ENCODE results near the gene TAPBPL.
"Not testable (repeated sequence)": the region's sequence is repeated elsewhere in the genome, so short reads cannot be mapped to it uniquely, and the experiment has no call there.

Gene TAPBPL

DNA sequence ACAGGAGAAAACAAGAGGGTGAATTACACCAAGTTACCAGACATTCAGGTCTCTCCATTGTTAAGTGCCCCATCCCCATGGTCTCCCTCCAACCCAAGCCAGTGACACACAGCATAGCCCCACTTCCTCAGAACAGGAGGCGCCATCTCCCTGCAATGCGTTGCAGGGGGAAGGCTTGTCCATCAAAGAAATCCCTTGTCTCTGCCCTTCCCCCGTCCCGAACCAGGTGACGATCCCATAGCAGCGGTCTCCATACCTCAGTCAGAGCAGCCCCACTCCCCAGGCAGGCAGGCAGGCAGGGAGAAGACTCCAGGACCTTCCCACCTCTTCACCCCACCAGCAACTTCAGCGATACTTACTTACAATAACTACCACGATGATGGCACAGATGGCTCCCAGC lies 12.7 kb downstream of the TAPBPL start:
- Mint-ChIP-seq H3K27me3 (no peaks in the 10 kb centered on the region), H3K36me3 (ENCODE audit: low read depth) (peaks cover 95% of the 10 kb centered on the region), H3K9me3 (no peaks in the 10 kb centered on the region), H3K4me3 (peak overlapping the region; percentile 83), H3K27ac (peak overlapping the region; percentile 100), H3K4me1 (peaks cover 96% of the 10 kb centered on the region)
- ATAC-seq (no peak), DNase-seq (no peak)

GRCh38 chr12:6465467-6466183 lies 13.8 kb downstream of the TAPBPL start:
- H3K4me1 Mint-ChIP-seq = peaks cover 91% of the 10 kb centered on the region
- H3K36me3 Mint-ChIP-seq (ENCODE audit: low read depth) = peaks cover 89% of the 10 kb centered on the region
- peak overlapping the region; percentile 93 for H3K4me3 Mint-ChIP-seq
- H3K27me3 Mint-ChIP-seq = no peaks in the 10 kb centered on the region
- H3K9me3 Mint-ChIP-seq = no peaks in the 10 kb centered on the region
- ATAC-seq (no peak), DNase-seq (peak; percentile 41)
- H3K27ac Mint-ChIP-seq = peak overlapping the region; percentile 90

DNA sequence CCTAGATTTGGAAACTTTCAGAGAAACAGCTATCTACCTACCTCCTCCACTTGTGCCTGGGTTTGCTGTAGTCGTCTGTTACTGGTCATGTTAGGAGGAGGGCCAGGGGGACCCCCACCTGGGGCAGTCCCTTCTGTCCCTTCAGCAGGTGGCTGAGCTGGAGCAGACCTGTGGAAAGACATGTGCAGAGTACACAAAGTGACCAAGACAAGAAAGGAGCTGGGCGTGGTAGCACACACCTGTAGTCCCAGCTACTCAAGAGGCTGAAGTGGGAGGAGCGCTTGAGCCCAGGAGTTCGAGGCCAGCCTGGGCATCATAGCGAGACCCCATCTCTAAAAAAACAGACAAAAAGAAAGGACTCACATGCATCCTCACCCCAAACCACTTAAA lies 14.3 kb downstream of the TAPBPL start:
- peak overlapping the region; percentile 93 for H3K4me3 Mint-ChIP-seq
- H3K36me3 Mint-ChIP-seq (ENCODE audit: low read depth) = peaks cover 83% of the 10 kb centered on the region
- H3K9me3 Mint-ChIP-seq = no peaks in the 10 kb centered on the region
- peaks cover 90% of the 10 kb centered on the region for H3K4me1 Mint-ChIP-seq
- ATAC-seq (no peak), DNase-seq (no peak)
- peak overlapping the region; percentile 90 for H3K27ac Mint-ChIP-seq
- H3K27me3 Mint-ChIP-seq = no peaks in the 10 kb centered on the region

DNA sequence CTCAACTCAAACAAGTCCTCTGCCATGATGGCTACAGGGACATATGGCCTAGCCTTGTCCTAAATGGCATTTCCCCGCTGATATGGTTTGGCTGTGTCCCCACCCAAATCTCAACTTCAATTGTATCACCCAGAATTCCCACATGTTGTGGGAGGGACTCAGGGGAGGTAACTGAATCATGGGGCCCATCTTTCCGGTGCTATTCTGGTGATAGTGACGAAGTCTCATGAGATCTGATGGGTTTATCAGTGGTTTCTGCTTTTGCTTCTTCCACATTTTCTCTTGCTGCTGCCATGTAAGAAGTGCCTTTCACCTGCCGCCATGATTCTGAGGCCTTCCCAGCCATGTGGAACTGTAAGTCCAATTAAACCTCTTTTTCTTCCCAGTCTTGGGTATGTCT lies 14.9 kb downstream of the TAPBPL start:
- not testable (repeated sequence) for DNase-seq, ATAC-seq, H3K9me3 Mint-ChIP-seq, H3K27me3 Mint-ChIP-seq
- Mint-ChIP-seq H3K4me1 (peaks cover 89% of the 10 kb centered on the region), H3K36me3 (ENCODE audit: low read depth) (peaks cover 79% of the 10 kb centered on the region), H3K4me3 (peak overlapping the region; percentile 93), H3K27ac (peak overlapping the region; percentile 90)

DNA sequence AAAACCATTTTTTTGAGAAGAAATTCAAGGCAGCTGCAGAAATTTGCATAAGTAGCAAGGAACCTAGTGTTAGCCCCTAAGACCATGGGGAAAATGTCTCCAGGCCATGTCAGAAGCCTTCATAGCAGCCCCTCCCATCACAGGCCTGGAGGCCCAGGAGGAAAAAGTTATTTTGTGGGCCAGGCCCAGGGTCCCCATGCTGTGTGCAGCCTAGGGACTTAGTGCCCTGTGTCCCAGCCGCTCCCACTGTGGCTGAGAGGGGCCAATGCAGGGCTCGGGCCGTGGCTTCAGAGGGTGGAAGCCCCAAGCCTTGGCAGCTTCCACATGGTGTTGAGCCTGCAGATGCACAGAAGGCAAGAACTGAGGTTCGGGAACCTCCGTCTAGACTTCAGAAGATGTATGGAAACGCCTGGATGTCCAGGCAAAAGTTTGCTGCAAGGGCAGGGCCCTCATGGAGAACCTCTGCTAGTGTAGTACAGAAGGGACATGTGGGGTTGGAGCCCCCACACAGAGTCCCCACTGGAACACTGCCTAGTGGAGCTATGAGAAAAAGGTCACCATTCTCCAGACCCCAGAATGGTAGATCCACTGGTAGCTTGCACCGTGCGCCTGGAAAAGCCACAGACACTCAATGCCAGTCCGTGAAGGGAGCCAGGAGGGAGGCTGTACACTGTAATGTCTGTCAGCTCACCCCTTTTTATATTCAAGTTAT lies 15.9 kb downstream of the TAPBPL start:
- H3K27ac Mint-ChIP-seq = peak overlapping the region; percentile 90

GRCh38 chr12:6468283-6468575 lies 16.4 kb downstream of the TAPBPL start:
- H3K4me1 Mint-ChIP-seq = peaks cover 80% of the 10 kb centered on the region
- ATAC-seq (no peak), DNase-seq (no peak)
- peak overlapping the region; percentile 93 for H3K4me3 Mint-ChIP-seq
- no peaks in the 10 kb centered on the region for H3K9me3 Mint-ChIP-seq
- peak overlapping the region; percentile 90 for H3K27ac Mint-ChIP-seq
- peaks cover 64% of the 10 kb centered on the region for H3K36me3 Mint-ChIP-seq (ENCODE audit: low read depth)
- H3K27me3 Mint-ChIP-seq = no peaks in the 10 kb centered on the region

More for the DNA sequence above, 15.9 kb downstream of the TAPBPL start:
- not testable (repeated sequence) for H3K27me3 Mint-ChIP-seq, H3K9me3 Mint-ChIP-seq, ATAC-seq, DNase-seq
- H3K36me3 Mint-ChIP-seq (ENCODE audit: low read depth) = peaks cover 69% of the 10 kb centered on the region
- H3K4me1 Mint-ChIP-seq = peaks cover 85% of the 10 kb centered on the region
- H3K4me3 Mint-ChIP-seq = peak overlapping the region; percentile 93

- DNase-seq (no peak), ATAC-seq (no peak)
- Mint-ChIP-seq H3K4me3 (peak overlapping the region; percentile 93), H3K27me3 (no peaks in the 10 kb centered on the region), H3K27ac (peak overlapping the region; percentile 90), H3K36me3 (ENCODE audit: low read depth) (peaks cover 56% of the 10 kb centered on the region), H3K9me3 (no peaks in the 10 kb centered on the region), H3K4me1 (peaks cover 72% of the 10 kb centered on the region)
Measured at GRCh38 chr12:6469092-6469491, 17.2 kb downstream of the TAPBPL start.

GRCh38 chr12:6469609-6470374 lies 17.9 kb downstream of the TAPBPL start:
- H3K27me3 Mint-ChIP-seq = no peaks in the 10 kb centered on the region
- ATAC-seq = no peak
- DNase-seq = no peak
- H3K4me3 Mint-ChIP-seq = peak overlapping the region; percentile 93
- H3K4me1 Mint-ChIP-seq = peaks cover 65% of the 10 kb centered on the region
- H3K9me3 Mint-ChIP-seq = no peaks in the 10 kb centered on the region
- peak overlapping the region; percentile 90 for H3K27ac Mint-ChIP-seq
- H3K36me3 Mint-ChIP-seq (ENCODE audit: low read depth) = peaks cover 49% of the 10 kb centered on the region

- ATAC-seq (peak; percentile 95), DNase-seq (peak; percentile 98)
- Mint-ChIP-seq H3K4me3 (peak within 1 kb of the TSS; percentile 93), H3K36me3 (ENCODE audit: low read depth) (peaks cover 43% of the 10 kb centered on the region), H3K4me1 (peaks cover 59% of the 10 kb centered on the region), H3K9me3 (no peaks in the 10 kb centered on the region), H3K27me3 (no peaks in the 10 kb centered on the region), H3K27ac (peak within 1 kb of the TSS; percentile 90)
Measured at GRCh38 chr12:6470375-6471163, 18.7 kb downstream of the TAPBPL start, which contains the start of gene VAMP1. Gene VAMP1 (minus strand): TSS chr12:6470677. CDS start chr12:6470531, 146 bp downstream.

DNA sequence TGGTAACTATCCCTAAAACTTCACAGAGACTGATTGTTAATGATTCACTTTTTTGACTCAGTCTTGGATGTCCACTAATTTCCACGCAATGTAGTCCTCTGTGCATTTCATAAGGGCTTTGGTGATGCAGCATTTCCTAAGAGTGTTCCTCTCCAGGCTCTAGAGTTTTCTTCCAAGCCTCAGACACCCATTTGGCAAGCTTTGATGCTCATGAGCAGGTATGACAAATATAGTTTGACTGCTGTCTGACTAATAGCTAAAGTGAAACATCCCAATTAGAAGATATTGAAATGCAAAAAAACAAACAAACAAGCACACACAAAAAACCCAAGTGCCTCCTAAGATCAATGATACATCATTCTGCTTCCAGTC lies 20.1 kb downstream of the TAPBPL start:
- Mint-ChIP-seq H3K36me3 (ENCODE audit: low read depth) (peaks cover 29% of the 10 kb centered on the region), H3K27ac (peak overlapping the region; percentile 30), H3K9me3 (no peaks in the 10 kb centered on the region), H3K4me1 (peaks cover 45% of the 10 kb centered on the region), H3K4me3 (peak overlapping the region; percentile 49), H3K27me3 (no peaks in the 10 kb centered on the region)
- ATAC-seq (no peak), DNase-seq (no peak)

- H3K27ac Mint-ChIP-seq = no peak overlapping the region
- no peaks in the 10 kb centered on the region for H3K27me3 Mint-ChIP-seq
- no peaks in the 10 kb centered on the region for H3K9me3 Mint-ChIP-seq
- ATAC-seq = no peak
- no peak overlapping the region for H3K4me3 Mint-ChIP-seq
- DNase-seq = no peak
- H3K4me1 Mint-ChIP-seq = peaks cover 40% of the 10 kb centered on the region
- peaks cover 24% of the 10 kb centered on the region for H3K36me3 Mint-ChIP-seq (ENCODE audit: low read depth)
Measured at GRCh38 chr12:6472491-6472890, 20.6 kb downstream of the TAPBPL start.

DNA sequence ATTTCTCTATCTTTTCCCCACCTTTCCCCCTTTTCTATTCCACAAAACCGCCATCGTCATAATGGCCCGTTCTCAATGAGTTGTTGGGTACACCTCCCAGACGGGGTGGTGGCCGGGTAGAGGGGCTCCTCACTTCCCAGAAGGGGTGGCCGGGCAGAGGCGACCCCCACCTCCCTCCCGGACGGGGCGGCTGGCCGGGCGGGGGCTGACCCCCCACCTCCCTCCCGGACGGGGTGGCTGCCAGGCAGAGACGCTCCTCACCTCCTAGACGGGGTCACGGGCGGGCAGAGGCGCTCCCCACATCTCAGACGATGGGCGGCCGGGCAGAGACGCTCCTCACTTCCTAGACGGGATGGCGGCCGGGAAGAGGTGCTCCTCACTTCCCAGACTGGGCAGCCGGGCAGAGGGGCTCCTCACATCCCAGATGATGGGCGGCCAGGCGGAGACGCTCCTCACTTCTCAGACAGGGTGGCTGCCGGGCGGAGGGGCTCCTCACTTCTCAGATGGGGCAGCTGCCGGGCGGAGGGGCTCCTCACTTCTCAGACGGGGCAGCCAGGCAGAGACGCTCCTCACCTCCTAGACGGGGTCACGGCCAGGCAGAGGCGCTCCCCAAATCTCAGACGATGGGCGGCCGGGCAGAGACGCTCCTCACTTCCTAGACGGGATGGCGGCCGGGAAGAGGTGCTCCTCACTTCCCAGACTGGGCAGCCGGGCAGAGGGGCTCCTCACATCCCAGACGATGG lies 23.6 kb downstream of the TAPBPL start:
- not testable (repeated sequence) for DNase-seq; H3K36me3 Mint-ChIP-seq (ENCODE audit: low read depth); ATAC-seq; H3K4me3 Mint-ChIP-seq; H3K9me3 Mint-ChIP-seq; H3K27ac Mint-ChIP-seq; H3K27me3 Mint-ChIP-seq
- peaks cover 16% of the 10 kb centered on the region for H3K4me1 Mint-ChIP-seq

DNA sequence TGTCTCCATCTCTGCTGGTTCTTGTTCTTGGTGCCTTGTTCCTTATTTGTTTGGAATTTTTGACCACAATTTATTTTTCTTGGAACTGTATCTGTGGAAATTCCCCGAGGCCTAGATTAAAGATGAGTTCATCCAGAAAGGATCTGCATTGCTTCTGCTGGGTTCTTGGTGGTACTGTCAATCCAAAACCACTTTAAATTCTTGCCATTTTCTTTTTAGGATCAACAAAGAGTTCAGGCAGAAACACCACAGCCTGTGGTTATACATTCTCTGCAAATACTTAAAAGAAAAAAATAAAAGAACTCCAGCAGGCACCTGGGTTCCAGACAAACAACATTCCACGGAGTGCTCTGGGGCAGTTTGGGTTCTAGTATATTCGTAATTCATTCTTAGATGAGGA lies 24.6 kb downstream of the TAPBPL start:
- ATAC-seq (no peak), DNase-seq (no peak)
- Mint-ChIP-seq H3K4me3 (no peak overlapping the region), H3K27ac (no peak overlapping the region), H3K36me3 (ENCODE audit: low read depth) (no peaks in the 10 kb centered on the region), H3K27me3 (no peaks in the 10 kb centered on the region), H3K4me1 (peaks cover 7% of the 10 kb centered on the region), H3K9me3 (no peaks in the 10 kb centered on the region)
